KBM-7 (cell line): ENCODE measurements around the gene SLC25A45.
A peak's percentile ranks its signal among the peaks of the same experiment; 100 is the strongest.

Experiments
- DNase-seq: peaks from one replicate; pipeline ENCODE4 v3.0.0-alpha.2; 2015
- in situ Hi-C: fragments of 300-500 bp; cut with MboI; formaldehyde crosslinking; loops from 2 replicates; pipeline ENCODE4 v1.14.3; 2020; ENCODE audit warnings: low sequenced_read_pairs, low pct_unique_long_range_greater_than_20kb, mixed read lengths

Gene SLC25A45

GRCh38 chr11:65382033-65382803, at the start of gene SLC25A45:
Gene SLC25A45, minus strand, starts transcription at chr11:65382646. Its CDS starts 695 bp downstream, at chr11:65381951.
- DNase-seq: peak; percentile 97
- in situ Hi-C loops: no loop called here

- in situ Hi-C loops: no loop called here
- DNase-seq: peak; percentile 53
These were observed 49.1 kb upstream of the SLC25A45 start for GRCh38 chr11:65431451-65432099.

GRCh38 chr11:65430406-65431217, 48.2 kb upstream of the SLC25A45 start:
- no peak for DNase-seq
- in situ Hi-C loops: no loop called here

GRCh38 chr11:65429724-65430405, 47.4 kb upstream of the SLC25A45 start:
- peak; percentile 87 for DNase-seq
- in situ Hi-C loops: no loop called here

- in situ Hi-C loops: no loop called here
- DNase-seq: peak; percentile 83
These were observed 46.7 kb upstream of the SLC25A45 start for GRCh38 chr11:65429068-65429681.

- no peak for DNase-seq
- in situ Hi-C loops: no loop called here
These were observed 46.2 kb upstream of the SLC25A45 start for GRCh38 chr11:65428578-65429067.

GRCh38 chr11:65427691-65428577, 45.5 kb upstream of the SLC25A45 start:
- peak; percentile 85 for DNase-seq
- in situ Hi-C loops: no loop called here

- in situ Hi-C loops: no loop called here
- peak; percentile 84 for DNase-seq
These were observed 44.6 kb upstream of the SLC25A45 start for GRCh38 chr11:65426839-65427690.

GRCh38 chr11:65425971-65426838, 43.8 kb upstream of the SLC25A45 start:
- in situ Hi-C loops: no loop called here
- peak; percentile 88 for DNase-seq

- DNase-seq: peak; percentile 84
- in situ Hi-C loops: no loop called here
These were observed 42.9 kb upstream of the SLC25A45 start for GRCh38 chr11:65425105-65425970.

- peak; percentile 76 for DNase-seq
- in situ Hi-C loops: no loop called here
These were observed 42.0 kb upstream of the SLC25A45 start for GRCh38 chr11:65424205-65425104.

- in situ Hi-C loops: no loop called here
- DNase-seq: peak; percentile 68
These were observed 41.2 kb upstream of the SLC25A45 start for GRCh38 chr11:65423516-65424204.

GRCh38 chr11:65422633-65423515, 40.4 kb upstream of the SLC25A45 start, which contains the start of gene NEAT1:
Gene NEAT1, plus strand, starts transcription at chr11:65422798.
- in situ Hi-C loops: no loop called here
- DNase-seq: peak; percentile 90
